Measurements from ENCODE around the gene SLC25A25. TPM values are rescaled to one million over a fixed set of nuclear protein-coding genes. Genes with fewer than 3 reads are reported as not detected.

SLC25A25 gene
- total and polyA plus RNA-seq, 10 of the 15 experiments (the other 5 are each of a cell fraction or from before 2014, with no cell fraction given) = 0.04 to 17.1 (median 12.4) TPM; not detected in 1

DNA sequence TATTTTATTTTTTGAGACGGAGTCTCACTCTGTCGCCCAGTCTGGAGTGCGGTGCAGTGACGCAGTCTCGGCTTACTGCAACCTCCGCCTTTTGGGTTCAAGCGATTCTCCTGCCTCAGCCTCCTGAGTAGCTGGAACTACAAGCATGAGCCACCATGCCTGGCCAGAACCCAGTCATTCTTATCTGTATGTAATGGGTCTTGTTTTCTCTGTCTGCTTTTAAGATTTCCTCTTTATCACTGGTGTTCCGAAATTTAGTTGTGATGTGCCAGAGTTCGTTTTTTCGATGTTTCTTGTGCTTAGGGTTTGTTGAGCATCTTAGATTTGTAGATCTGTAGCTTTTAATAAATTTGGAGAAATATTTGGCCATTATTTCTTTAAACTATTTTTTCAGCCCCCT, 19.2 kb downstream of the SLC25A25 start:
- Histone ChIP-seq H3K4me3 (no peak overlapping the region), H3K4me1 (ENCODE audit: control insufficient read depth, insufficient read depth, low read length) (peaks cover 5% of the 10 kb centered on the region), H3K9me3 (replicated peaks; ENCODE audit: control insufficient read depth, insufficient read depth, low read length) (no peaks in the 10 kb centered on the region), H3K9ac (ENCODE audit: control insufficient read depth, insufficient read depth, low read length) (no peak overlapping the region), H3K4me2 (ENCODE audit: control insufficient read depth, insufficient read depth) (no peak overlapping the region), H3K36me3 (ENCODE audit: control insufficient read depth in 2 of 2, insufficient read depth in 2 of 2, low read length in 1 of 2) (peaks cover 0 to 6% of the 10 kb centered on the region in 2 experiments; a peak in 2 of 4 replicates), H4K20me1 (ENCODE audit: control insufficient read depth, insufficient read depth) (no peaks in the 10 kb centered on the region), H3K27ac (ENCODE audit: control insufficient read depth, insufficient read depth) (no peak overlapping the region), H2AFZ (ENCODE audit: control insufficient read depth, low read depth, low read length) (no peak overlapping the region), H3K27me3 (replicated peaks in 1 of 2; ENCODE audit: control insufficient read depth in 2 of 2, insufficient read depth in 2 of 2, low read length in 1 of 2) (no peaks in the 10 kb centered on the region), H3K79me2 (ENCODE audit: control insufficient read depth, insufficient read depth, low read length) (peaks cover 20% of the 10 kb centered on the region)
- ChIA-PET RAD21 (ENCODE audit: unreplicated experiment) (interaction anchor here (1.1 kb wide), 1 partner anchor 38 kb away, joined by 3 read pairs; no protein-coding TSS in a partner anchor), CTCF (interaction anchor here (2.6 kb wide), 1 partner anchor 30 kb away, joined by 19 read pairs; no protein-coding TSS in a partner anchor), SMC1A (ENCODE audit: uncharacterized antibody, unreplicated experiment) (interaction anchor here (0.9 to 1.4 kb wide), 2 partner anchors 8 to 30 kb away, joined by 3 to 4 read pairs; no protein-coding TSS in a partner anchor), POLR2A (interaction anchor here (1.0 kb wide), 1 partner anchor 38 kb away, joined by 5 read pairs; no protein-coding TSS in a partner anchor)
- intact Hi-C loops (cut with micrococcal nuclease; ENCODE audit: unreplicated experiment) = no loop called here
- in situ Hi-C loops (cut with MboI) = no loop called here
- ATAC-seq (no peak), DNase-seq (ENCODE audit: low read depth, low spot score) (no peak), FAIRE-seq (no peak)
- no TSS peak for BruUV-seq (replicated peaks)
- WGBS (ENCODE audit: insufficient coverage, insufficient replicate concordance, low lambda C conversion rate, missing lambda C conversion rate) = 78% methylated on average over 10 of the region's 10 CpGs
- no peak for TF ChIP-seq ZSCAN29 (IDR thresholded peaks at IDR 0.05)
- TF ChIP-seq CHD2 (IDR thresholded peaks at IDR 0.05; ENCODE audit: borderline replicate concordance, low read depth, low read length) = no peak
- no peak for TF ChIP-seq NFYB (IDR thresholded peaks at IDR 0.05; ENCODE audit: insufficient read depth, low read depth, low read length)
- no peak for TF ChIP-seq HCFC1 (IDR thresholded peaks at IDR 0.05; ENCODE audit: low read length)
- TF ChIP-seq ATF7 (IDR thresholded peaks at IDR 0.05; ENCODE audit: low read depth) = no peak
- no peak for TF ChIP-seq NFIC (IDR thresholded peaks at IDR 0.05; ENCODE audit: low read depth, low read length)
- no peak for TF ChIP-seq ZZZ3 (IDR thresholded peaks at IDR 0.05; ENCODE audit: control insufficient read depth, insufficient read length, low read depth)
- no peak for TF ChIP-seq ZNF274 (IDR thresholded peaks at IDR 0.05; ENCODE audit: insufficient read depth, insufficient read length)
- TF ChIP-seq, protein P1, sequence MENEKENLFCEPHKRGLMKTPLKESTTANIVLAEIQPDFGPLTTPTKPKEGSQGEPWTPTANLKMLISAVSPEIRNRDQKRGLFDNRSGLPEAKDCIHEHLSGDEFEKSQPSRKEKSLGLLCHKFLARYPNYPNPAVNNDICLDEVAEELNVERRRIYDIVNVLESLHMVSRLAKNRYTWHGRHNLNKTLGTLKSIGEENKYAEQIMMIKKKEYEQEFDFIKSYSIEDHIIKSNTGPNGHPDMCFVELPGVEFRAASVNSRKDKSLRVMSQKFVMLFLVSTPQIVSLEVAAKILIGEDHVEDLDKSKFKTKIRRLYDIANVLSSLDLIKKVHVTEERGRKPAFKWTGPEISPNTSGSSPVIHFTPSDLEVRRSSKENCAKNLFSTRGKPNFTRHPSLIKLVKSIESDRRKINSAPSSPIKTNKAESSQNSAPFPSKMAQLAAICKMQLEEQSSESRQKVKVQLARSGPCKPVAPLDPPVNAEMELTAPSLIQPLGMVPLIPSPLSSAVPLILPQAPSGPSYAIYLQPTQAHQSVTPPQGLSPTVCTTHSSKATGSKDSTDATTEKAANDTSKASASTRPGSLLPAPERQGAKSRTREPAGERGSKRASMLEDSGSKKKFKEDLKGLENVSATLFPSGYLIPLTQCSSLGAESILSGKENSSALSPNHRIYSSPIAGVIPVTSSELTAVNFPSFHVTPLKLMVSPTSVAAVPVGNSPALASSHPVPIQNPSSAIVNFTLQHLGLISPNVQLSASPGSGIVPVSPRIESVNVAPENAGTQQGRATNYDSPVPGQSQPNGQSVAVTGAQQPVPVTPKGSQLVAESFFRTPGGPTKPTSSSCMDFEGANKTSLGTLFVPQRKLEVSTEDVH (IDR thresholded peaks at IDR 0.05; ENCODE audit: low read depth, partially characterized antibody) = no peak
- no peak for TF ChIP-seq CREB1 (IDR thresholded peaks at IDR 0.05; ENCODE audit: low read depth)
- TF ChIP-seq NR2C2 (IDR thresholded peaks at IDR 0.05; ENCODE audit: borderline replicate concordance, control insufficient read depth, insufficient read length, low read depth) = no peak
- TF ChIP-seq SMARCA5 (IDR thresholded peaks at IDR 0.05) = no peak
- TF ChIP-seq CHD1 (IDR thresholded peaks at IDR 0.05; ENCODE audit: low read depth, low read length) = no peak
- TF ChIP-seq MXI1 (IDR thresholded peaks at IDR 0.05; ENCODE audit: low read depth, low read length) = no peak
- TF ChIP-seq POLR2AphosphoS2 (IDR thresholded peaks at IDR 0.05; ENCODE audit: low read depth, low read length) = no peak
- TF ChIP-seq, protein P2, sequence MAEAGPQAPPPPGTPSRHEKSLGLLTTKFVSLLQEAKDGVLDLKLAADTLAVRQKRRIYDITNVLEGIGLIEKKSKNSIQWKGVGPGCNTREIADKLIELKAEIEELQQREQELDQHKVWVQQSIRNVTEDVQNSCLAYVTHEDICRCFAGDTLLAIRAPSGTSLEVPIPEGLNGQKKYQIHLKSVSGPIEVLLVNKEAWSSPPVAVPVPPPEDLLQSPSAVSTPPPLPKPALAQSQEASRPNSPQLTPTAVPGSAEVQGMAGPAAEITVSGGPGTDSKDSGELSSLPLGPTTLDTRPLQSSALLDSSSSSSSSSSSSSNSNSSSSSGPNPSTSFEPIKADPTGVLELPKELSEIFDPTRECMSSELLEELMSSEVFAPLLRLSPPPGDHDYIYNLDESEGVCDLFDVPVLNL (IDR thresholded peaks at IDR 0.05; ENCODE audit: low read depth, low read length) = no peak
- TF ChIP-seq SMAD1 (IDR thresholded peaks at IDR 0.05; ENCODE audit: low read depth, partially characterized antibody) = no peak
- TF ChIP-seq GATAD2B (conservative IDR thresholded peaks at IDR 0.05; ENCODE audit: low read depth) = no peak
- no peak for TF ChIP-seq MYC (IDR thresholded peaks at IDR 0.05; ENCODE audit: insufficient read depth, insufficient read length, insufficient replicate concordance, low read length, severe bottlenecking)

Measured in GM12878 (cell line).